ENCODE data around the gene CLEC16A. TPM values are rescaled to one million over a fixed set of nuclear protein-coding genes. Genes with fewer than 3 reads are reported as not detected.

CLEC16A gene, protein sequence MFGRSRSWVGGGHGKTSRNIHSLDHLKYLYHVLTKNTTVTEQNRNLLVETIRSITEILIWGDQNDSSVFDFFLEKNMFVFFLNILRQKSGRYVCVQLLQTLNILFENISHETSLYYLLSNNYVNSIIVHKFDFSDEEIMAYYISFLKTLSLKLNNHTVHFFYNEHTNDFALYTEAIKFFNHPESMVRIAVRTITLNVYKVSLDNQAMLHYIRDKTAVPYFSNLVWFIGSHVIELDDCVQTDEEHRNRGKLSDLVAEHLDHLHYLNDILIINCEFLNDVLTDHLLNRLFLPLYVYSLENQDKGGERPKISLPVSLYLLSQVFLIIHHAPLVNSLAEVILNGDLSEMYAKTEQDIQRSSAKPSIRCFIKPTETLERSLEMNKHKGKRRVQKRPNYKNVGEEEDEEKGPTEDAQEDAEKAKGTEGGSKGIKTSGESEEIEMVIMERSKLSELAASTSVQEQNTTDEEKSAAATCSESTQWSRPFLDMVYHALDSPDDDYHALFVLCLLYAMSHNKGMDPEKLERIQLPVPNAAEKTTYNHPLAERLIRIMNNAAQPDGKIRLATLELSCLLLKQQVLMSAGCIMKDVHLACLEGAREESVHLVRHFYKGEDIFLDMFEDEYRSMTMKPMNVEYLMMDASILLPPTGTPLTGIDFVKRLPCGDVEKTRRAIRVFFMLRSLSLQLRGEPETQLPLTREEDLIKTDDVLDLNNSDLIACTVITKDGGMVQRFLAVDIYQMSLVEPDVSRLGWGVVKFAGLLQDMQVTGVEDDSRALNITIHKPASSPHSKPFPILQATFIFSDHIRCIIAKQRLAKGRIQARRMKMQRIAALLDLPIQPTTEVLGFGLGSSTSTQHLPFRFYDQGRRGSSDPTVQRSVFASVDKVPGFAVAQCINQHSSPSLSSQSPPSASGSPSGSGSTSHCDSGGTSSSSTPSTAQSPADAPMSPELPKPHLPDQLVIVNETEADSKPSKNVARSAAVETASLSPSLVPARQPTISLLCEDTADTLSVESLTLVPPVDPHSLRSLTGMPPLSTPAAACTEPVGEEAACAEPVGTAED
- 10 to 100 TPM; 19.9 to 38.3 (median 35.0) TPM for total RNA-seq

DNA sequence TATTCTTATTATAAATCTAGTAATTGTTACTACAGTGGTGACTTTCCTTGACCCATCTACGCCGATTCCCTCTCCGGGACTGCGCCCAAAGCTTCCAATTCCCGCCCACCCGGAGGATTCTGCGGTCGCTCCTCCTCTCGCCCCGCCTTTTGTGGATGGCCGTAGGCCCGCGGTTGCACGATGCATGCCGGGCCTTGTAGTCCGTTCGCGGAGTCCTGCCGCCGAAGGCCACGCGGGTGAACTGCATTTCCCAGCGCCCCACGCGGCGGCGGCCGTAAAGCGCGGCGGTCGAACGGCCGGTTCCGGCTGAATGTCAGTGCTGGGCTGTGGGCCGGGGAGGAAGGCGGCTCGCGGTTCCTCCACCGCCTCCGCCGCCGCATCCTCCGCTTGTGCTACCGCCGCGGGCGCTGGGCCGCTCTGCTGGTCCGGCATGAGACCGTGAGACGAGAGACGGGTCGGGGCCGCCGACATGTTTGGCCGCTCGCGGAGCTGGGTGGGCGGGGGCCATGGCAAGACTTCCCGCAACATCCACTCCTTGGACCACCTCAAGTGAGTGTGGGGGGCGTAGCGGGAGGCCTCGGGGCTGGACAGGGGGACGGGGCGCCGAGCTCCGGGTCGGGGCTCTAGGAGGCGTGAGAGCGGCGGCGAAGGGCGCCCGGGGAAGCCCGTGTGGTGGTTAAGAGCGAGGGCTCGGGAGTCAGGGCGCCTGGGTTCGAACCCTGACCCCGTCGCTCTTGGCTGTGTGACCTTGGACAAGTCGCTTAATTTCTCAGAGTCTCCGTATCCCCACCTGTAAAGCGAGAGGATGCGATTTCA, at the start of gene CLEC16A:
TSS of gene CLEC16A (plus strand) at position 316 of the 816 bp plus-strand sequence. CDS start at position 470, 154 bp downstream.
- H3K4me3 ChIP-seq, result peak within 1 kb of the TSS; percentile 70 to 81
- no peaks in the 10 kb centered on the region for H3K36me3 ChIP-seq
- peak within 1 kb of the TSS; percentile 82 to 94 (median 86) for H3K27ac ChIP-seq
- WGBS, 2 donors (ENCODE audit: low coverage in 1 of 2), result 0% methylated on average over 12 of the region's 86 CpGs; no CpG with 5 or more reads in 1 of the 2 donors
- H3K4me1 ChIP-seq, result peaks cover 4 to 64% (median 38%) of the 10 kb centered on the region in 3 donors
- H3K9me3 ChIP-seq, result no peaks in the 10 kb centered on the region
- no peaks in the 10 kb centered on the region for H3K27me3 ChIP-seq
- TF ChIP-seq, protein P1, sequence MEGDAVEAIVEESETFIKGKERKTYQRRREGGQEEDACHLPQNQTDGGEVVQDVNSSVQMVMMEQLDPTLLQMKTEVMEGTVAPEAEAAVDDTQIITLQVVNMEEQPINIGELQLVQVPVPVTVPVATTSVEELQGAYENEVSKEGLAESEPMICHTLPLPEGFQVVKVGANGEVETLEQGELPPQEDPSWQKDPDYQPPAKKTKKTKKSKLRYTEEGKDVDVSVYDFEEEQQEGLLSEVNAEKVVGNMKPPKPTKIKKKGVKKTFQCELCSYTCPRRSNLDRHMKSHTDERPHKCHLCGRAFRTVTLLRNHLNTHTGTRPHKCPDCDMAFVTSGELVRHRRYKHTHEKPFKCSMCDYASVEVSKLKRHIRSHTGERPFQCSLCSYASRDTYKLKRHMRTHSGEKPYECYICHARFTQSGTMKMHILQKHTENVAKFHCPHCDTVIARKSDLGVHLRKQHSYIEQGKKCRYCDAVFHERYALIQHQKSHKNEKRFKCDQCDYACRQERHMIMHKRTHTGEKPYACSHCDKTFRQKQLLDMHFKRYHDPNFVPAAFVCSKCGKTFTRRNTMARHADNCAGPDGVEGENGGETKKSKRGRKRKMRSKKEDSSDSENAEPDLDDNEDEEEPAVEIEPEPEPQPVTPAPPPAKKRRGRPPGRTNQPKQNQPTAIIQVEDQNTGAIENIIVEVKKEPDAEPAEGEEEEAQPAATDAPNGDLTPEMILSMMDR (IDR thresholded peaks at IDR 0.05), result peak in 3 of 4 experiments; percentile 44 to 72 (median 58)
- TF ChIP-seq EP300 (IDR thresholded peaks at IDR 0.05) (no peak), POLR2AphosphoS5 (IDR thresholded peaks at IDR 0.05) (peak; percentile 80), POLR2A (IDR thresholded peaks at IDR 0.05) (peak; percentile 66 to 75)
- ATAC-seq, result peak; percentile 90

DNA sequence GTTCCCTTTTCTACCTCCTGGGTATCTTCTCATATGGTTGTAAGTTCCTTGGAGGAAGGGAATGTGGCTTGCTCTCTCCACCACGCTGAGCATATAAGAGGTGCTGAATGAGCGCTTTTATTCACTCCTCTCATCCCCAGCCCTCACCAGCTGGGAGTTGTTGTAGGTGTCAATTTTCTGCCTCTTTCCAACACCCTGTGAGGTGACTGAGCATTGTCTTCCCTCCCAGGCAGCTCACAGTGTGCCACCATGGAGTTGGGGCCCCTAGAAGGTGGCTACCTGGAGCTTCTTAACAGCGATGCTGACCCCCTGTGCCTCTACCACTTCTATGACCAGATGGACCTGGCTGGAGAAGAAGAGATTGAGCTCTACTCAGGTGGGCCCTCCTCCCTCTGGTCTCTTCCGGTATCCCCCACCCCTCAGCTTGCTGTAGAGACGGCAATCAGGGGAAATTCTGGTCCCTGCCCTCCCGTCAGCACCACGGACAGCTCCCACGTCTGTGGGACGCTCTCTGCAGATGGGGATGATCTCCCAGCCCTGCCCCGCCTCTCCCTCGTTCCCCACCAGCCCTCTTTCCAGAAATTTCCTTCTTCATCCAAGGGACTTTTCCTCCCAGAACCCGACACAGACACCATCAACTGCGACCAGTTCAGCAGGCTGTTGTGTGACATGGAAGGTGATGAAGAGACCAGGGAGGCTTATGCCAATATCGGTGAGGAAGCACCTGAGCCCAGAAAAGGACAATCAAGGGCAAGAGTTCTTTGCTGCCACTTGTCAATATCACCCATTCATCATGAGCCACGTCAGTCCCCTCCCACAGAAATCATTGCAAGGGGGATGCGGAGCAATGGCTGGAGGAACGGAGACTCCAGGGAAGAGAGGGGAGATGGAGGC, 49.1 kb upstream of the CLEC16A start:
- Histone ChIP-seq H3K9me3 (no peaks in the 10 kb centered on the region), H3K27me3 (peaks cover 22% of the 10 kb centered on the region), H3K4me3 (no peak overlapping the region), H3K36me3 (no peaks in the 10 kb centered on the region), H3K27ac (no peak overlapping the region), H3K4me1 (no peaks in the 10 kb centered on the region)
- ATAC-seq, result no peak
- no peak for TF ChIP-seq POLR2A (IDR thresholded peaks at IDR 0.05)
- no peak for TF ChIP-seq POLR2AphosphoS5 (IDR thresholded peaks at IDR 0.05)
- no peak for TF ChIP-seq EP300 (IDR thresholded peaks at IDR 0.05)
- TF ChIP-seq, protein P1 (IDR thresholded peaks at IDR 0.05), result no peak
- 0 to 35% methylated on average over 1 to 14 of the region's 17 CpGs for WGBS, 2 donors (ENCODE audit: low coverage in 1 of 2)

DNA sequence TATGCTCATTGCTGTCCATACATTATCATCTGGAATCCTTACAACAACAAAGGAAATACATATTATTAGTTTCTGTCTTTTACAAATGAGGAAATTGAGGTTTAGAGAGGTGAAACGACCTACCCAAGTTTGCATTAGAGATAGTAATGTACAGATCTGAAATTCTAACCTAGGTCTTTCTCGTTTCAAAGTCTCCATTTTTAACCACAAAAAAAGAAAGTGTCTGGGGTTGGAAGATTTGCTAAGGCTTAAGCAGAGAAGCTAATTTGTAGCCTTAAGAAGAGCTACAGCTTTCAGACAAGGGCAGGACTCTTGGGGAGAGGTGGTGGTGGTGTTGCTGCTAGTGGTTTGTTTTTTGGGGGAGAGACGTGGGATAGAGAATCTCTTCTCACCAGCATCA, 48.2 kb upstream of the CLEC16A start:
- TF ChIP-seq POLR2A (IDR thresholded peaks at IDR 0.05) (no peak), POLR2AphosphoS5 (IDR thresholded peaks at IDR 0.05) (no peak), EP300 (IDR thresholded peaks at IDR 0.05) (no peak)
- WGBS, 2 donors (ENCODE audit: low coverage in 1 of 2), result 59 to 63% methylated on average over 2 to 3 of the region's 3 CpGs
- peaks cover 15% of the 10 kb centered on the region for H3K27me3 ChIP-seq
- no peaks in the 10 kb centered on the region for H3K9me3 ChIP-seq
- ATAC-seq, result no peak
- H3K27ac ChIP-seq, result no peak overlapping the region
- H3K4me1 ChIP-seq, result no peaks in the 10 kb centered on the region
- H3K36me3 ChIP-seq, result peaks cover 0 to under 1% of the 10 kb centered on the region in 2 donors
- H3K4me3 ChIP-seq, result no peak overlapping the region

DNA sequence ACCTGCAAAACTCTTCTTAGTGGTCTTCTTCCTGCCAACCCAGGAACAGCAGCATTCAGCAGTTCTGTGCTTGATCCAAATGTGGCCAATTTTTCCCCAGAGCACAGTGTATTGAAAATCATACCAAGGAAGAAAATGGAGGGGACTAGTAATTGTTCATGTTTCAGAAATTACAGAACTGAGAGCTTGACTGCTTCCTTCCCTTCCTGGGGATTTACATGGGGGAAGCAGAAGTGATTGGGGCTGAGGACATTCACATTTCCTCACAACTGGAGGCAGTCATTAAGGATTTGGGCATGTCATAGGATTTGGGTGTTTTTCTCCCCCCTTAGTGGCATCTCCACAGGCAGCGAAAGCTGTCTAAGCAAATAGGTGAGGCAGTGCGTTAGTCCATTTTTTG, 47.6 kb upstream of the CLEC16A start:
- Histone ChIP-seq H3K4me3 (no peak overlapping the region), H3K27ac (no peak overlapping the region), H3K27me3 (peaks cover 20% of the 10 kb centered on the region), H3K36me3 (peaks cover 0 to 6% of the 10 kb centered on the region in 2 donors), H3K4me1 (no peaks in the 10 kb centered on the region), H3K9me3 (no peaks in the 10 kb centered on the region)
- 89 to 90% methylated on average over 2 of the region's 2 CpGs for WGBS, 2 donors (ENCODE audit: low coverage in 1 of 2)
- no peak for ATAC-seq
- TF ChIP-seq POLR2AphosphoS5 (IDR thresholded peaks at IDR 0.05) (no peak), EP300 (IDR thresholded peaks at IDR 0.05) (no peak), POLR2A (IDR thresholded peaks at IDR 0.05) (no peak)
- TF ChIP-seq, protein P1 (IDR thresholded peaks at IDR 0.05), result no peak

Data from gastroesophageal sphincter (tissue), 4 donors.